Gastroesophageal sphincter (tissue), 4 donors: ENCODE measurements around the gene NDOR1. TPM values are rescaled to one million over a fixed set of nuclear protein-coding genes. Genes with fewer than 3 reads are reported as not detected.

Experiments
- ATAC-seq: fragments of 150-250 bp; one replicate; pipeline ENCODE4 v1.9.1; 2016; ENCODE audit warnings: mild to moderate bottlenecking, moderate library complexity
- H3K27ac ChIP-seq, 4 donors: fragments of 200-600 bp; sonication (generic) in 3 of 4; 1 replicate in 3 of 4; 2 replicates in 1 of 4; pipeline ENCODE4 v1.5.1; 2016 to 2019
- H3K27me3 ChIP-seq: fragments of 200-600 bp; sonication (generic); one replicate; pipeline ENCODE4 v1.5.1; 2019
- H3K36me3 ChIP-seq, 2 donors: fragments of 200-600 bp; sonication (generic); one replicate each; pipeline ENCODE4 v1.5.1; 2019; ENCODE audit warnings: control low read depth in 1 of 2
- H3K4me1 ChIP-seq, 3 donors: fragments of 200-600 bp; sonication (generic); 1 replicate in 2 of 3; 2 replicates in 1 of 3; pipeline ENCODE4 v1.5.1; 2016 to 2019; ENCODE audit warnings: control low read depth in 2 of 3
- H3K4me3 ChIP-seq, 2 donors: fragments of 200-600 bp; sonication (generic); one replicate each; pipeline ENCODE4 v1.5.1; 2019; ENCODE audit warnings: mild to moderate bottlenecking in 1 of 2, moderate library complexity in 1 of 2
- H3K9me3 ChIP-seq, 3 donors: fragments of 200-600 bp; sonication (generic); one replicate each; pipeline ENCODE4 v1.5.1; 2017 to 2019; ENCODE audit warnings: control low read depth in 2 of 3
- CTCF ChIP-seq, 4 experiments: fragments of 200-600 bp in 2 of 4; fragments of 450-650 bp in 2 of 4; sonication (generic) in 1 of 4; IDR thresholded peaks; one replicate each; pipeline ENCODE4 v1.5.1; 2017 to 2019; ENCODE audit warnings: antibody characterized with exemption in 4 of 4, mild to moderate bottlenecking in 2 of 4, moderate library complexity in 2 of 4
- EP300 ChIP-seq: sonication (generic); formaldehyde crosslinking; IDR thresholded peaks from one replicate; pipeline ENCODE4 v1.6.1; 2017; ENCODE audit warnings: antibody characterized with exemption, mild to moderate bottlenecking
- POLR2A ChIP-seq, 2 donors: fragments of 450-650 bp; IDR thresholded peaks; one replicate each; pipeline ENCODE4 v1.6.1; 2017; ENCODE audit warnings: antibody characterized with exemption in 2 of 2, mild to moderate bottlenecking in 2 of 2, moderate library complexity in 1 of 2
- POLR2AphosphoS5 ChIP-seq: sonication (generic); formaldehyde crosslinking; IDR thresholded peaks from one replicate; pipeline ENCODE4 v1.6.1; 2017; ENCODE audit warnings: antibody characterized with exemption
- WGBS, 2 donors: methylation state at CpG; one replicate each; pipeline ENCODE4 v1.1.5; 2018; ENCODE audit warnings: low coverage in 1 of 2; 5-methylcytosine and 5-hydroxymethylcytosine counted together
- total RNA-seq, 4 donors: library from RNA; depleted of rRNA; stranded (reverse); fragments of >200 nt; gene quantifications; one replicate each; pipeline ENCODE4 v1.1.0, GENCODE V29; 2016

The NDOR1 gene
- total RNA-seq, 4 donors from 2014 or later = 4.6 to 9.8 (median 7.6) TPM

- no peak for ATAC-seq
- Histone ChIP-seq H3K27ac (no peak overlapping the region), H3K4me1 (peaks cover 3 to 26% (median 15%) of the 10 kb centered on the region in 3 donors), H3K9me3 (no peaks in the 10 kb centered on the region), H3K4me3 (no peak overlapping the region), H3K27me3 (peaks cover 65% of the 10 kb centered on the region), H3K36me3 (peaks cover 0 to 15% of the 10 kb centered on the region in 2 donors)
- TF ChIP-seq POLR2A (IDR thresholded peaks at IDR 0.05) = no peak
- TF ChIP-seq CTCF (IDR thresholded peaks at IDR 0.05) = no peak
- no peak for TF ChIP-seq POLR2AphosphoS5
- no peak for TF ChIP-seq EP300
- no CpG with 5 or more reads among the region's 21 CpGs for WGBS, 2 donors
Observed at GRCh38 chr9:137172901-137173795, 32.4 kb upstream of the NDOR1 start.

GRCh38 chr9:137173796-137174664 lies 31.5 kb upstream of the NDOR1 start:
- no peak for TF ChIP-seq CTCF (IDR thresholded peaks at IDR 0.05)
- TF ChIP-seq EP300 = no peak
- H3K27ac ChIP-seq = no peak overlapping the region
- H3K4me3 ChIP-seq = no peak overlapping the region
- no peak for ATAC-seq
- peaks cover 56% of the 10 kb centered on the region for H3K27me3 ChIP-seq
- no peaks in the 10 kb centered on the region for H3K9me3 ChIP-seq
- peaks cover 0 to 24% of the 10 kb centered on the region in 2 donors for H3K36me3 ChIP-seq
- WGBS, 2 donors = 60% methylated on average over 1 to 2 of the region's 45 CpGs
- peaks cover 0 to 17% (median 6%) of the 10 kb centered on the region in 3 donors for H3K4me1 ChIP-seq

GRCh38 chr9:137174722-137175293 lies 30.7 kb upstream of the NDOR1 start:
- TF ChIP-seq POLR2AphosphoS5 (no peak), CTCF (IDR thresholded peaks at IDR 0.05) (no peak), POLR2A (IDR thresholded peaks at IDR 0.05) (no peak)
- ATAC-seq = no peak
- peaks cover 0 to 31% of the 10 kb centered on the region in 2 donors for H3K36me3 ChIP-seq
- peaks cover 0 to 9% (median under 1%) of the 10 kb centered on the region in 3 donors for H3K4me1 ChIP-seq
- H3K4me3 ChIP-seq = no peak overlapping the region
- H3K27me3 ChIP-seq = peaks cover 48% of the 10 kb centered on the region
- 40% methylated on average over 1 of the region's 34 CpGs; no CpG with 5 or more reads in 1 of the 2 donors for WGBS, 2 donors
- H3K27ac ChIP-seq = no peak overlapping the region
- no peaks in the 10 kb centered on the region for H3K9me3 ChIP-seq

GRCh38 chr9:137175345-137175961 lies 30.0 kb upstream of the NDOR1 start:
- TF ChIP-seq CTCF (IDR thresholded peaks at IDR 0.05) = no peak
- no peak for TF ChIP-seq POLR2A (IDR thresholded peaks at IDR 0.05)
- no peak for TF ChIP-seq POLR2AphosphoS5
- no peak for TF ChIP-seq EP300
- Histone ChIP-seq H3K36me3 (peaks cover 0 to 38% of the 10 kb centered on the region in 2 donors), H3K4me1 (peaks cover 0 to 7% (median 0%) of the 10 kb centered on the region in 3 donors), H3K27ac (no peak overlapping the region), H3K27me3 (peaks cover 42% of the 10 kb centered on the region), H3K9me3 (no peaks in the 10 kb centered on the region), H3K4me3 (no peak overlapping the region)
- WGBS, 2 donors = no CpG with 5 or more reads among the region's 33 CpGs
- no peak for ATAC-seq
